Upper lobe of left lung (tissue), 6 donors: ENCODE results near the gene DENND5B. TPM values are rescaled to one million over a fixed set of nuclear protein-coding genes. Genes with fewer than 3 reads are reported as not detected.
"Not testable (repeated sequence)": the region's sequence is repeated elsewhere in the genome, so short reads cannot be mapped to it uniquely, and the experiment has no call there.

Source experiments
- ATAC-seq, 2 donors: fragments of 200-7000 bp; cut with Tn5 transposase; one replicate each; pipeline ENCODE4 v1.9.1; 2022; ENCODE audit warnings: mild to moderate bottlenecking in 2 of 2, moderate library complexity in 2 of 2; ENCODE audit not compliant: low FRiP score in 2 of 2
- DNase-seq, 2 donors: peaks; one replicate each; pipeline ENCODE4 v3.0.0-alpha.2; 2019 to 2020
- H3K27ac ChIP-seq, 4 donors: fragments of 200-600 bp; sonication (generic); one replicate each; pipeline ENCODE4 v1.5.1; 2016 to 2019
- H3K27me3 ChIP-seq, 4 donors: fragments of 200-600 bp; sonication (generic); one replicate each; pipeline ENCODE4 v1.5.1; 2017 to 2019
- H3K36me3 ChIP-seq, 4 donors: fragments of 200-600 bp; sonication (generic); one replicate each; pipeline ENCODE4 v1.5.1; 2016 to 2019
- H3K4me1 ChIP-seq, 4 donors: fragments of 200-600 bp; sonication (generic); one replicate each; pipeline ENCODE4 v1.5.1; 2018 to 2019
- H3K4me3 ChIP-seq, 4 donors: fragments of 200-600 bp; sonication (generic); one replicate each; pipeline ENCODE4 v1.5.1; 2017 to 2019; ENCODE audit warnings: mild to moderate bottlenecking in 2 of 4, moderate library complexity in 1 of 4
- H3K9me3 ChIP-seq, 4 donors: fragments of 200-600 bp; sonication (generic); one replicate each; pipeline ENCODE4 v1.5.1; 2018 to 2019
- EP300 ChIP-seq, 4 donors: sonication (generic); formaldehyde crosslinking; IDR thresholded peaks; one replicate each; pipeline ENCODE4 v1.5.1; 2017; ENCODE audit warnings: antibody characterized with exemption in 4 of 4, control low read depth in 2 of 4
- POLR2A ChIP-seq, 4 donors: fragments of 450-650 bp; IDR thresholded peaks; one replicate each; pipeline ENCODE4 v1.5.1; 2016 to 2017; ENCODE audit warnings: antibody characterized with exemption in 4 of 4, mild to moderate bottlenecking in 2 of 4
- POLR2AphosphoS5 ChIP-seq, 2 donors: sonication (generic); formaldehyde crosslinking; IDR thresholded peaks; one replicate each; pipeline ENCODE4 v1.5.1; 2017; ENCODE audit warnings: antibody characterized with exemption in 2 of 2
- WGBS, 2 donors: methylation state at CpG; one replicate each; pipeline ENCODE4 v1.1.5; 2017 to 2018; 5-methylcytosine and 5-hydroxymethylcytosine counted together
- total RNA-seq, 6 donors: library from RNA; depleted of rRNA in 4 of 6; stranded (reverse); fragments of >200 nt in 4 of 6; gene quantifications; one replicate each; pipeline versions ENCODE4 v1.1.0 to v1.2.1, GENCODE V29; 2016 to 2021
- TF ChIP-seq, protein P1 (sequence below), 6 experiments: fragments of 450-650 bp in 4 of 6; fragments of 200-600 bp in 2 of 6; sonication (generic) in 2 of 6; IDR thresholded peaks; one replicate each; pipeline ENCODE4 v1.5.1; 2016 to 2019; ENCODE audit warnings: antibody characterized with exemption in 6 of 6
- donor health status: DM: no; HTN: no; CAD: no; lungs with moderate emphysema.
- donor health status: DM: no; HTN: yes; CAD: no; lungs with severe emphysema.

The DENND5B gene
- total RNA-seq, 6 donors from 2014 or later = 4.1 to 12.6 (median 5.8) TPM

DNA sequence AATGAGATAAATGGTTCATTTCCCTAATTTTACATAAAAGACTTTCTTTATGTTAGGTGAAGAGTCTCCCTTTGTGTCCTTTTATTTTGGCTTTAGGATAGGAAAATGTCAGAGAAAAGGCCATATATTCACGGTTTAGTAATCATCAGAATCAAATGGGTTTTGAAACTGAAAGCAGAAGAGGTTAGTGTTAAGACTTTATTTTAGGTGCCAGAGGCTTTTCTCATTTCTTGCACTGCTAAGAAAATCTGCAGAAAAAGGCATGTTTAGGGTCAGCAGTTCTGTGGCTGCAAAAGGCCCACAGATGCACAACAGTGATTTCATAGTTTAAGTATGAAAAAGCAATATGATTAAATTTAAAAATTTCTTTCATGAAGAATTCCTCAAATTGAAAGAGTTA is 184.6 kb downstream of the DENND5B start:
- TF ChIP-seq POLR2A (IDR thresholded peaks at IDR 0.05) (no peak), POLR2AphosphoS5 (IDR thresholded peaks at IDR 0.05) (no peak), EP300 (IDR thresholded peaks at IDR 0.05) (no peak)
- TF ChIP-seq, protein P1, sequence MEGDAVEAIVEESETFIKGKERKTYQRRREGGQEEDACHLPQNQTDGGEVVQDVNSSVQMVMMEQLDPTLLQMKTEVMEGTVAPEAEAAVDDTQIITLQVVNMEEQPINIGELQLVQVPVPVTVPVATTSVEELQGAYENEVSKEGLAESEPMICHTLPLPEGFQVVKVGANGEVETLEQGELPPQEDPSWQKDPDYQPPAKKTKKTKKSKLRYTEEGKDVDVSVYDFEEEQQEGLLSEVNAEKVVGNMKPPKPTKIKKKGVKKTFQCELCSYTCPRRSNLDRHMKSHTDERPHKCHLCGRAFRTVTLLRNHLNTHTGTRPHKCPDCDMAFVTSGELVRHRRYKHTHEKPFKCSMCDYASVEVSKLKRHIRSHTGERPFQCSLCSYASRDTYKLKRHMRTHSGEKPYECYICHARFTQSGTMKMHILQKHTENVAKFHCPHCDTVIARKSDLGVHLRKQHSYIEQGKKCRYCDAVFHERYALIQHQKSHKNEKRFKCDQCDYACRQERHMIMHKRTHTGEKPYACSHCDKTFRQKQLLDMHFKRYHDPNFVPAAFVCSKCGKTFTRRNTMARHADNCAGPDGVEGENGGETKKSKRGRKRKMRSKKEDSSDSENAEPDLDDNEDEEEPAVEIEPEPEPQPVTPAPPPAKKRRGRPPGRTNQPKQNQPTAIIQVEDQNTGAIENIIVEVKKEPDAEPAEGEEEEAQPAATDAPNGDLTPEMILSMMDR (IDR thresholded peaks at IDR 0.05) = no peak
- 64 to 71% methylated on average over 1 of the region's 1 CpG for WGBS, 2 donors
- no peak for ATAC-seq

DNA sequence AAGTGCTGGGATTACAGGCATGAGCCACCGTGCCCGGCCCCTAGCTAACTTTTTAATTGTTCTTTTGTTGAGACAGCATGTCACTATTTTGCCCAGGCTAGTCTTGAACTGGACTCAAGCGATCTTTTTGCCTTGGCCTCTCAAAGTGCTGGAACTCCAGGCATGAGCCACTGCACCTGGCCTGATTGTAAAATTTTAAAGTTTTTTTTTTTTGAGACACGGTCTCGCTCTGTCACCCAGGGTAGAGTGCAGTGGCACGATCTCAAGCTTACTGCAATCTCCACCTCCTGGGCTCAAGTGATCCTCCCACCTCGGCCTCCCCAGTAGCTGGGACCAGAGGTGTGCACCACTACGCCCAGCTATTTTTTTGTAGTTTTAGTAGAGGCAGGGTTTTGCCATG is 185.9 kb downstream of the DENND5B start:
- WGBS, 2 donors = 87 to 89% methylated on average over 8 of the region's 8 CpGs

More for the DNA sequence above, 184.6 kb downstream of the DENND5B start:
- no peak for DNase-seq
- Histone ChIP-seq H3K4me1 (no peaks in the 10 kb centered on the region), H3K27ac (no peak overlapping the region), H3K4me3 (no peak overlapping the region), H3K36me3 (no peaks in the 10 kb centered on the region), H3K27me3 (no peaks in the 10 kb centered on the region), H3K9me3 (no peaks in the 10 kb centered on the region)

GRCh38 chr12:31403099-31403607 is 187.8 kb downstream of the DENND5B start:
- not testable (repeated sequence) for H3K4me3 ChIP-seq, H3K4me1 ChIP-seq, H3K9me3 ChIP-seq, H3K36me3 ChIP-seq, H3K27me3 ChIP-seq, H3K27ac ChIP-seq
- WGBS, 2 donors = 11 to 20% methylated on average over 7 of the region's 7 CpGs
- ATAC-seq (peak; percentile 93 to 99), DNase-seq (peak in 1 of 2 donors; percentile 47)
- TF ChIP-seq, protein P1 (IDR thresholded peaks at IDR 0.05) = peak; percentile 63 to 85 (median 78)

More for the DNA sequence above, 185.9 kb downstream of the DENND5B start:
- TF ChIP-seq POLR2A (IDR thresholded peaks at IDR 0.05) = no peak
- ATAC-seq (no peak), DNase-seq (no peak)
- Histone ChIP-seq H3K27me3 (no peaks in the 10 kb centered on the region), H3K27ac (no peak overlapping the region), H3K4me1 (no peaks in the 10 kb centered on the region), H3K4me3 (no peak overlapping the region), H3K36me3 (no peaks in the 10 kb centered on the region), H3K9me3 (no peaks in the 10 kb centered on the region)

DNA sequence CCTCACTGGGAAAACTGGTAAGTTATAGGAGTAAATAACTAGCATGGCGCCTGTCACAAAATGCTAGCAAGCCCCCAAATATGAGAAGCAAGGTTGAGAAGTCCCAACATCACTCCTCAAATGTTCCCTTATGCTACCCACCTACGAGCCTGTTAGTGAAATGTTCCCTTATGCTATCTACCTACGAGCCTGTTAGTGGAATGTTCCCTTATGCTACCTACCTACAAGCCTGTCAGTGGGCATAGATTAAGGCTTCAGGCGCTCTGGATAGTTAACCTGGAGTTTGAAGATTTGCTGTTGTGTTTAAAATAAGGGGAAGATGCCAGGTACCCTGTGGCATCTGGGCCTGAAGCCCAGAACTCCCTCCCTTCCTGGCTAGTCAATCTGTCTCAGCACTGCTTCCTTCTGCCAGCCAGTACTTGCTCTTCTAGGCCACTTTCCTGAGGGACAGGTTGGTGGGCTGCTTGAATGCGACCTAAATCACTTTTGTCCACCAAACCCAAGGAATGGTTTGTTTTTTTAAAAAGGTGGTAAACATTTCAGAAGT is 197.9 kb downstream of the DENND5B start:
- Histone ChIP-seq H3K4me3 (no peak overlapping the region), H3K36me3 (peaks cover 0 to 6% (median 0%) of the 10 kb centered on the region in 4 donors), H3K27me3 (no peaks in the 10 kb centered on the region), H3K27ac (no peak overlapping the region), H3K9me3 (no peaks in the 10 kb centered on the region), H3K4me1 (no peaks in the 10 kb centered on the region)
- 84 to 89% methylated on average over 5 of the region's 5 CpGs for WGBS, 2 donors
- DNase-seq (no peak), ATAC-seq (no peak)
- TF ChIP-seq POLR2AphosphoS5 (IDR thresholded peaks at IDR 0.05) = no peak
- TF ChIP-seq POLR2A (IDR thresholded peaks at IDR 0.05) = no peak
- no peak for TF ChIP-seq EP300 (IDR thresholded peaks at IDR 0.05)
- TF ChIP-seq, protein P1 (IDR thresholded peaks at IDR 0.05) = no peak

GRCh38 chr12:31390991-31391390 is 199.9 kb downstream of the DENND5B start:
- H3K27me3 ChIP-seq = no peaks in the 10 kb centered on the region
- no peaks in the 10 kb centered on the region for H3K4me1 ChIP-seq
- peaks cover 0 to 12% (median 0%) of the 10 kb centered on the region in 4 donors for H3K36me3 ChIP-seq
- no peak overlapping the region for H3K4me3 ChIP-seq
- no peaks in the 10 kb centered on the region for H3K9me3 ChIP-seq
- no peak for ATAC-seq
- no peak overlapping the region for H3K27ac ChIP-seq
- DNase-seq = no peak
- TF ChIP-seq, protein P1 (IDR thresholded peaks at IDR 0.05) = no peak
- no peak for TF ChIP-seq EP300 (IDR thresholded peaks at IDR 0.05)
- no peak for TF ChIP-seq POLR2A (IDR thresholded peaks at IDR 0.05)
- no peak for TF ChIP-seq POLR2AphosphoS5 (IDR thresholded peaks at IDR 0.05)
- WGBS, 2 donors = 73 to 81% methylated on average over 2 of the region's 2 CpGs
